K562 (cell line): ENCODE results near the gene SERGEF. TPM values are rescaled to one million over a fixed set of nuclear protein-coding genes. Genes with fewer than 3 reads are reported as not detected.

Experiments used
- ATAC-seq: fragments of 200-7000 bp; cut with Tn5 transposase; 3 replicates; pipeline ENCODE4 v1.9.1; 2020; ENCODE audit warnings: moderate library complexity
- BruUV-seq: library from RNA; stranded (reverse); fragments of 400-500 nt; replicated peaks from 2 replicates; lab custom pipeline; 2021; lab: Mats Ljungman, UMichigan
- CTCF ChIA-PET: fragments of 300-600 bp; formaldehyde crosslinking; extraction: SDS; loops from one replicate; lab custom pipeline; 2021; ENCODE audit warnings: low intra/inter-chr PET ratio; lab: Yijun Ruan, JAX
- POLR2A ChIA-PET: fragments of 300-600, 350-650 bp; sonication (Branson Sonifier 250); formaldehyde crosslinking; extraction: SDS; loops from one replicate; lab custom pipeline; 2021; ENCODE audit warnings: antibody characterized with exemption, inconsistent platforms; lab: Yijun Ruan, JAX
- DNase-seq, 4 experiments: peaks; one replicate each; pipeline versions ENCODE4 v3.0.0 to v3.0.0-alpha.2; 2011 to 2018; ENCODE audit warnings: low spot score in 3 of 4, mixed read lengths in 3 of 4; ENCODE audit errors: extremely low read depth in 1 of 4
- FAIRE-seq: peaks from 2 replicates; lab custom pipeline; 2011; peaks lifted over from hg19 to GRCh38; lab: Jason Lieb, UNC
- H2AFZ ChIP-seq: 2 replicates; pipeline ENCODE4 v1.6.0; 2011; ENCODE audit warnings: low read depth, low read length, control low read depth, inconsistent platforms
- H3K27ac ChIP-seq: fragments of 200-600 bp; 3 replicates; pipeline ENCODE4 v1.8.0; 2011; ENCODE audit warnings: low read depth, mild to moderate bottlenecking, control low read depth, inconsistent platforms, low read length, moderate library complexity, mixed read lengths; ENCODE audit errors: extremely low read depth
- H3K27me3 ChIP-seq, 2 experiments: fragments of 300-600 bp in 1 of 2; 2 replicates in 1 of 2; 3 replicates in 1 of 2; pipeline versions ENCODE4 v1.6.0 to v1.8.0; 2011; ENCODE audit warnings: inconsistent platforms in 2 of 2, low read length in 2 of 2, mild to moderate bottlenecking in 1 of 2, mixed read lengths in 1 of 2, moderate library complexity in 1 of 2; ENCODE audit not compliant: control insufficient read depth in 2 of 2, insufficient read depth in 2 of 2
- H3K36me3 ChIP-seq: fragments of 300-600 bp; 3 replicates; pipeline ENCODE4 v1.8.0; 2011; ENCODE audit warnings: mild to moderate bottlenecking, low read length, inconsistent platforms; ENCODE audit not compliant: control insufficient read depth, insufficient read depth
- H3K4me1 ChIP-seq, 2 experiments: fragments of 200-600 bp in 1 of 2; replicated peaks in 1 of 2; 2 replicates in 1 of 2; 3 replicates in 1 of 2; pipeline versions ENCODE4 v1.5.1 to v1.8.0; 2011; ENCODE audit warnings: inconsistent platforms in 2 of 2, low read length in 2 of 2, mild to moderate bottlenecking in 1 of 2, mixed read lengths in 1 of 2, moderate library complexity in 1 of 2; ENCODE audit not compliant: control insufficient read depth in 2 of 2, insufficient read depth in 2 of 2
- H3K4me2 ChIP-seq: 2 replicates; pipeline ENCODE4 v1.6.1; 2011; ENCODE audit warnings: low read length, control low read depth, inconsistent platforms, mixed read lengths; ENCODE audit not compliant: insufficient read depth
- H3K4me3 ChIP-seq: fragments of 200-600 bp; sonication (generic), shearing (Covaris generic); 2 replicates; pipeline ENCODE4 v1.5.1; 2016; ENCODE audit warnings: control low read depth, inconsistent platforms
- H3K79me2 ChIP-seq: fragments of 200-600 bp; 3 replicates; pipeline ENCODE4 v1.8.0; 2011; ENCODE audit warnings: low read length, inconsistent platforms; ENCODE audit not compliant: control insufficient read depth, insufficient read depth
- H3K9ac ChIP-seq, 2 experiments: 2 replicates each; pipeline versions ENCODE4 v1.6.0 to v1.6.1; 2011; ENCODE audit warnings: low read depth in 2 of 2, low read length in 2 of 2, control low read depth in 1 of 2, inconsistent platforms in 1 of 2, mild to moderate bottlenecking in 1 of 2, mixed read lengths in 1 of 2; ENCODE audit not compliant: insufficient read depth in 1 of 2
- H3K9me1 ChIP-seq: one replicate; pipeline ENCODE4 v1.6.0; 2011; ENCODE audit warnings: inconsistent platforms, mild to moderate bottlenecking, low read length, moderate library complexity; ENCODE audit not compliant: control insufficient read depth, insufficient read depth
- H3K9me3 ChIP-seq: replicated peaks from 2 replicates; pipeline ENCODE4 v1.5.1; 2011; ENCODE audit warnings: low read depth, low read length, inconsistent platforms; ENCODE audit not compliant: control insufficient read depth, insufficient read depth
- H4K20me1 ChIP-seq: replicated peaks from 2 replicates; pipeline ENCODE4 v1.6.1; 2011; ENCODE audit warnings: low read length, inconsistent platforms, mixed read lengths; ENCODE audit not compliant: control insufficient read depth, insufficient read depth
- ELF4 ChIP-seq: fragments of 450-650 bp; formaldehyde crosslinking; IDR thresholded peaks from 2 replicates; pipeline ENCODE4 v1.4.0; 2022; ENCODE audit warnings: missing genetic modification characterization
- FOXK2 ChIP-seq, 2 experiments: fragments of 450-650 bp; IDR thresholded peaks in 1 of 2; conservative IDR thresholded peaks in 1 of 2; 2 replicates each; pipeline ENCODE4 v1.6.1; 2016; ENCODE audit warnings: low read depth in 2 of 2, mild to moderate bottlenecking in 1 of 2
- LCOR ChIP-seq: sonication (generic); formaldehyde crosslinking; IDR thresholded peaks from 2 replicates; pipeline ENCODE4 v1.8.0; 2022; ENCODE audit warnings: mild to moderate bottlenecking, missing genetic modification reagents
- POU5F1 ChIP-seq: fragments of 150-350 bp; IDR thresholded peaks from 2 replicates; pipeline ENCODE4 v1.6.1; 2014; ENCODE audit warnings: borderline replicate concordance, low read length, low read depth, mild to moderate bottlenecking; ENCODE audit not compliant: partially characterized antibody
- SIN3A ChIP-seq, 2 experiments: fragments of 150-350 bp in 1 of 2; IDR thresholded peaks; 2 replicates each; pipeline ENCODE4 v1.6.1; 2011 to 2016; ENCODE audit warnings: borderline replicate concordance in 2 of 2, low read depth in 2 of 2, low read length in 2 of 2, mild to moderate bottlenecking in 2 of 2, moderate library complexity in 2 of 2; ENCODE audit not compliant: control insufficient read depth in 1 of 2
- SMARCE1 ChIP-seq: fragments of 450-650 bp; IDR thresholded peaks from 2 replicates; pipeline ENCODE4 v1.7.1; 2016; ENCODE audit warnings: mild to moderate bottlenecking
- ZBTB8A ChIP-seq: fragments of 450-650 bp; IDR thresholded peaks from 2 replicates; pipeline ENCODE4 v1.6.1; 2018; ENCODE audit warnings: mild to moderate bottlenecking, moderate library complexity; ENCODE audit not compliant: partially characterized antibody
- ZKSCAN1 ChIP-seq: fragments of 150-350 bp; IDR thresholded peaks from 2 replicates; pipeline ENCODE4 v1.6.1; 2016; ENCODE audit warnings: low read depth, low read length
- ZNF311 ChIP-seq: fragments of 250-450 bp; sonication (Bioruptor Pico); IDR thresholded peaks from 2 replicates; pipeline ENCODE4 v1.4.0; 2020; ENCODE audit warnings: mild to moderate bottlenecking, moderate library complexity
- ZNF764 ChIP-seq: fragments of 250-450 bp; sonication (Bioruptor Pico); IDR thresholded peaks from 2 replicates; pipeline ENCODE4 v1.4.0; 2020; ENCODE audit warnings: low read depth, mild to moderate bottlenecking, moderate library complexity
- WGBS: fragments of 100-300 bp; shearing (Covaris generic); methylation state at CpG from one replicate; pipeline ENCODE4 v1.1.6; 2016; ENCODE audit warnings: low coverage, mixed read lengths; ENCODE audit not compliant: insufficient coverage; ENCODE audit errors: missing lambda C conversion rate; 5-methylcytosine and 5-hydroxymethylcytosine counted together
- in situ Hi-C: fragments of 300-500 bp; cut with MboI; formaldehyde crosslinking; loops from 4 replicates; pipeline ENCODE4 v1.15.0; 2018; ENCODE audit warnings: inconsistent platforms, mixed read lengths
- intact Hi-C: fragments of 100-400 bp; cut with micrococcal nuclease; formaldehyde crosslinking; loops from 2 replicates; pipeline ENCODE4 v1.14.2; 2022
- polyA plus RNA-seq, 8 experiments: library from polyadenylated mRNA; depleted of rRNA in 4 of 8; stranded (reverse) in 5 of 8; unstranded in 3 of 8; fragments of >200 nt; fragmentation: Nextera tagmentation in 2 of 8; fragmentation: Illumina TruSeq in 1 of 8; extraction: Ambion mirVana in 2 of 8; extraction: Trizol in 1 of 8; gene quantifications; 2 replicates each; pipeline versions ENCODE4 v1.2.1 to v1.2.3, GENCODE V29; 2011 to 2014; ENCODE audit warnings: inconsistent platforms in 1 of 8, missing spikeins in 1 of 8
- total RNA-seq, 7 experiments: library from RNA; depleted of rRNA in 6 of 7; stranded (reverse); fragments of >200 nt in 6 of 7; fragmentation: Illumina TruSeq in 2 of 7; extraction: Trizol in 2 of 7; gene quantifications; 2 replicates each; pipeline versions ENCODE4 v1.2.1 to v1.2.3, GENCODE V29; 2011 to 2021; ENCODE audit warnings: low replicate concordance in 1 of 7
- TF ChIP-seq, protein P1 (sequence below): fragments of 250-450 bp; sonication (Bioruptor Pico); IDR thresholded peaks from 2 replicates; pipeline ENCODE4 v1.6.1; 2021; ENCODE audit warnings: mild to moderate bottlenecking
- TF ChIP-seq, protein P2 (sequence below): fragments of 450-650 bp; formaldehyde crosslinking; IDR thresholded peaks from 2 replicates; pipeline ENCODE4 v1.4.0; 2020; ENCODE audit warnings: mild to moderate bottlenecking, moderate library complexity
- TF ChIP-seq, protein P3 (sequence below), 2 experiments: fragments of 200-800 bp in 1 of 2; sonication (Bioruptor generic) in 1 of 2; sonication (generic) in 1 of 2; formaldehyde crosslinking in 1 of 2; IDR thresholded peaks in 1 of 2; conservative IDR thresholded peaks in 1 of 2; 2 replicates each; pipeline versions ENCODE4 v1.5.0 to v1.6.1; 2016 to 2020; ENCODE audit warnings: missing compliant biosample characterization in 1 of 2, missing genetic modification characterization in 1 of 2, missing genetic modification reagents in 1 of 2
- TF ChIP-seq, protein P4 (sequence below): IDR thresholded peaks from 2 replicates; pipeline ENCODE4 v1.6.1; 2011; ENCODE audit not compliant: insufficient read length; ENCODE audit errors: extremely low read depth

Gene SERGEF
- total and polyA plus RNA-seq, 9 of the 15 experiments (the other 6 are each of a cell fraction or from before 2014, with no cell fraction given) = 10.2 to 28.0 (median 19.9) TPM

DNA sequence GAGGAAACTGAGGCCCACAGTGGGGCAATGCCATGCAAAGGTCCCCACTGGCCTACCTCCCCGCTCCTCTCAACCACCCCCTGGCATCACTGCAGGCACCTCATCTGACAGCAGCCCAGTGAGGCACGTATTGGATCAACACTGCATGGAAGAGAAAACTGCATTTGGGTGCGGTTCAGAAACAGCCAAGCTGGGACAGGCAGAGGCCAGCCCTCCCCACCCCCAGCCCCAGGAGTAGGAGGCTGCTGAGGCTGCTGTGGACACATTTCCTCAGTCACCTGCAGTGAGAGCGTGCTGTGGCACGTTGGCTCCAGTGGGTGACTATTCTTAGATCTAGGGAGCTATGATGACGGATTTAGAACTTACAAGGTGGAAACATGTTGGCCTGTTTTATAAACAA is 214.6 kb downstream of the SERGEF start (continued):
- no peak for TF ChIP-seq POU5F1
- TF ChIP-seq, protein P1, sequence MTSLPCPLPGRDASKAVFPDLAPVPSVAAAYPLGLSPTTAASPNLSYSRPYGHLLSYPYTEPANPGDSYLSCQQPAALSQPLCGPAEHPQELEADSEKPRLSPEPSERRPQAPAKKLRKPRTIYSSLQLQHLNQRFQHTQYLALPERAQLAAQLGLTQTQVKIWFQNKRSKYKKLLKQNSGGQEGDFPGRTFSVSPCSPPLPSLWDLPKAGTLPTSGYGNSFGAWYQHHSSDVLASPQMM (CRISPR knock-in tag) = no peak
- TF ChIP-seq ZKSCAN1 = no peak
- TF ChIP-seq ELF4 (CRISPR knock-in tag) = no peak
- TF ChIP-seq SIN3A (IDR thresholded peaks at IDR 0.05; ENCODE audit: borderline replicate concordance in 2 of 2, control insufficient read depth in 1 of 2, low read depth in 2 of 2, low read length in 2 of 2) = no peak
- TF ChIP-seq ZNF311 (CRISPR knock-in tag) = no peak
- no peak for TF ChIP-seq SMARCE1

DNA sequence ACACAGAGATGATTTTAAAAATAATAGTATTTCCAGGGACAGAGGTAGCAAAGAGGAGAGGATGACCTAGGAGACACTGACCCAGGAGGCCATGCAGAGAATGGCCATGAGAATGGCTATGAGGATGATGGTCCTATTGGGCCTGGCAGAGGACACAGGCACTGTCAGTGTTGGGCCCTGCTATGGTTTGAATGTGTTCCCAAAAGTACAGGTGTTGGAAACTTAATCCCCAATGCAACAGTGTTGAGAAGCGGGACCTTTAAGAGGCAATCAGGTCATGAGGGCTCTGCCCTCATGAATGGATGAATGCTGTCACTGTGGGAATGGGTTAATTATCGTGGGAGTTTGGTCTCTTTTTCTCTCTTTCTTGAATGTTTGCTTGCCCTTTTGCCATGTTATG is 216.7 kb downstream of the SERGEF start:
- WGBS = 20% methylated on average over 1 of the region's 2 CpGs
- H3K9me3 ChIP-seq = no peaks in the 10 kb centered on the region
- no TSS peak for BruUV-seq
- no peak overlapping the region for H3K27ac ChIP-seq
- H3K9me1 ChIP-seq = no peaks in the 10 kb centered on the region
- H3K79me2 ChIP-seq = no peaks in the 10 kb centered on the region
- no peak overlapping the region for H2AFZ ChIP-seq
- TF ChIP-seq LCOR (CRISPR knock-in tag) (no peak), ZNF764 (CRISPR knock-in tag) (no peak), ZBTB8A (no peak), FOXK2 (conservative IDR thresholded peaks at IDR 0.05 in 1 of 2, IDR thresholded peaks at IDR 0.05 in 1 of 2; ENCODE audit: low read depth in 2 of 2) (no peak)
- TF ChIP-seq, protein P2, sequence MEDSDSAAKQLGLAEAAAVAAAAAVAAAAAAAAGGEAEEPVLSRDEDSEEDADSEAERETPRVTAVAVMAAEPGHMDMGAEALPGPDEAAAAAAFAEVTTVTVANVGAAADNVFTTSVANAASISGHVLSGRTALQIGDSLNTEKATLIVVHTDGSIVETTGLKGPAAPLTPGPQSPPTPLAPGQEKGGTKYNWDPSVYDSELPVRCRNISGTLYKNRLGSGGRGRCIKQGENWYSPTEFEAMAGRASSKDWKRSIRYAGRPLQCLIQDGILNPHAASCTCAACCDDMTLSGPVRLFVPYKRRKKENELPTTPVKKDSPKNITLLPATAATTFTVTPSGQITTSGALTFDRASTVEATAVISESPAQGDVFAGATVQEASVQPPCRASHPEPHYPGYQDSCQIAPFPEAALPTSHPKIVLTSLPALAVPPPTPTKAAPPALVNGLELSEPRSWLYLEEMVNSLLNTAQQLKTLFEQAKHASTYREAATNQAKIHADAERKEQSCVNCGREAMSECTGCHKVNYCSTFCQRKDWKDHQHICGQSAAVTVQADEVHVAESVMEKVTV (CRISPR knock-in tag) = no peak
- TF ChIP-seq, protein P3, sequence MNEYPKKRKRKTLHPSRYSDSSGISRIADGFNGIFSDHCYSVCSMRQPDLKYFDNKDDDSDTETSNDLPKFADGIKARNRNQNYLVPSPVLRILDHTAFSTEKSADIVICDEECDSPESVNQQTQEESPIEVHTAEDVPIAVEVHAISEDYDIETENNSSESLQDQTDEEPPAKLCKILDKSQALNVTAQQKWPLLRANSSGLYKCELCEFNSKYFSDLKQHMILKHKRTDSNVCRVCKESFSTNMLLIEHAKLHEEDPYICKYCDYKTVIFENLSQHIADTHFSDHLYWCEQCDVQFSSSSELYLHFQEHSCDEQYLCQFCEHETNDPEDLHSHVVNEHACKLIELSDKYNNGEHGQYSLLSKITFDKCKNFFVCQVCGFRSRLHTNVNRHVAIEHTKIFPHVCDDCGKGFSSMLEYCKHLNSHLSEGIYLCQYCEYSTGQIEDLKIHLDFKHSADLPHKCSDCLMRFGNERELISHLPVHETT (CRISPR knock-in tag; conservative IDR thresholded peaks at IDR 0.05 in 1 of 2, IDR thresholded peaks at IDR 0.05 in 1 of 2) = no peak
- TF ChIP-seq, protein P4, sequence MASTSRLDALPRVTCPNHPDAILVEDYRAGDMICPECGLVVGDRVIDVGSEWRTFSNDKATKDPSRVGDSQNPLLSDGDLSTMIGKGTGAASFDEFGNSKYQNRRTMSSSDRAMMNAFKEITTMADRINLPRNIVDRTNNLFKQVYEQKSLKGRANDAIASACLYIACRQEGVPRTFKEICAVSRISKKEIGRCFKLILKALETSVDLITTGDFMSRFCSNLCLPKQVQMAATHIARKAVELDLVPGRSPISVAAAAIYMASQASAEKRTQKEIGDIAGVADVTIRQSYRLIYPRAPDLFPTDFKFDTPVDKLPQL = no peak
- H4K20me1 ChIP-seq = no peaks in the 10 kb centered on the region; the same call in 1 of the 2 replicates
- H3K36me3 ChIP-seq = no peaks in the 10 kb centered on the region
- CTCF ChIA-PET = no interaction called here
- POLR2A ChIA-PET = interaction anchor here (0.6 kb wide), 1 partner anchor 96 kb away, joined by 4 read pairs; no protein-coding TSS in a partner anchor
- H3K9ac ChIP-seq = no peak overlapping the region
- intact Hi-C loops (no loop called here), in situ Hi-C loops (no loop called here)
- no peaks in the 10 kb centered on the region for H3K4me1 ChIP-seq
- ATAC-seq (no peak), FAIRE-seq (no peak), DNase-seq (no peak)
- no peak overlapping the region for H3K4me3 ChIP-seq
- no peak overlapping the region for H3K4me2 ChIP-seq
- no peaks in the 10 kb centered on the region for H3K27me3 ChIP-seq
